HepG2 (cell line): ENCODE results near the gene UCP1. TPM values are rescaled to one million over a fixed set of nuclear protein-coding genes. Genes with fewer than 3 reads are reported as not detected.

ENCODE experiments used
- BRF2 ChIP-seq: sonication (generic); formaldehyde crosslinking; IDR thresholded peaks from 2 replicates; pipeline ENCODE4 v1.8.1; 2022; ENCODE audit warnings: mild to moderate bottlenecking, missing genetic modification reagents
- CBX5 ChIP-seq: sonication (generic); formaldehyde crosslinking; IDR thresholded peaks from 2 replicates; pipeline ENCODE4 v1.4.0; 2020; ENCODE audit warnings: missing genetic modification reagents, borderline replicate concordance
- IKZF4 ChIP-seq: sonication (generic); formaldehyde crosslinking; IDR thresholded peaks from 2 replicates; pipeline ENCODE4 v1.5.1; 2020; ENCODE audit warnings: borderline replicate concordance, mild to moderate bottlenecking, low read depth, missing genetic modification reagents; ENCODE audit errors: not compliant biosample characterization
- REST ChIP-seq, 2 experiments: IDR thresholded peaks; 2 replicates each; pipeline ENCODE4 v1.6.1; 2011 to 2012; ENCODE audit warnings: low read length in 2 of 2, borderline replicate concordance in 1 of 2, low read depth in 1 of 2, mild to moderate bottlenecking in 1 of 2, moderate library complexity in 1 of 2
- ZNF142 ChIP-seq: sonication (generic); formaldehyde crosslinking; IDR thresholded peaks from 2 replicates; pipeline ENCODE4 v1.4.0; 2020; ENCODE audit warnings: missing genetic modification reagents
- ZNF329 ChIP-seq: sonication (generic); formaldehyde crosslinking; IDR thresholded peaks from 2 replicates; pipeline ENCODE4 v1.9.0; 2021; ENCODE audit warnings: low read depth, mild to moderate bottlenecking, missing genetic modification reagents
- ZNF44 ChIP-seq: sonication (generic); formaldehyde crosslinking; IDR thresholded peaks from 2 replicates; pipeline ENCODE4 v1.5.1; 2020; ENCODE audit warnings: mild to moderate bottlenecking, missing genetic modification reagents
- ZNF552 ChIP-seq: sonication (generic); formaldehyde crosslinking; IDR thresholded peaks from 2 replicates; pipeline ENCODE4 v1.9.0; 2022; ENCODE audit warnings: missing genetic modification reagents, mild to moderate bottlenecking, borderline replicate concordance
- ZNF639 ChIP-seq: conservative IDR thresholded peaks from 2 replicates; pipeline ENCODE4 v1.6.1; 2018; ENCODE audit warnings: missing genetic modification reagents
- ZUFSP ChIP-seq: sonication (generic); formaldehyde crosslinking; IDR thresholded peaks from 2 replicates; pipeline ENCODE4 v1.9.0; 2021; ENCODE audit warnings: missing genetic modification reagents, mild to moderate bottlenecking, borderline replicate concordance
- polyA plus RNA-seq, 8 experiments: library from polyadenylated mRNA; depleted of rRNA in 3 of 8; stranded (reverse) in 7 of 8; unstranded in 1 of 8; fragments of >200 nt; fragmentation: Illumina TruSeq in 4 of 8; extraction: Trizol in 4 of 8; gene quantifications; 2 replicates each; pipeline versions ENCODE4 v1.2.1 to v1.2.3, GENCODE V29; 2011 to 2016; ENCODE audit warnings: low read depth in 4 of 8, missing spikeins in 1 of 8, mixed read lengths in 1 of 8; ENCODE audit not compliant: insufficient read depth in 1 of 8
- total RNA-seq, 5 experiments: library from RNA; depleted of rRNA; stranded (reverse); fragments of >200 nt; fragmentation: Illumina TruSeq; extraction: Trizol; gene quantifications; 2 replicates each; pipeline ENCODE4 v1.2.3, GENCODE V29; 2016; ENCODE audit warnings: low read depth in 1 of 5

The UCP1 gene
- total and polyA plus RNA-seq, 2 of the 13 experiments (the other 11 are each of a cell fraction or from before 2014, with no cell fraction given): 0.11 TPM

- TF ChIP-seq ZNF639 (no peak; the same call in none of the 2 replicates), ZNF44 (CRISPR knock-in tag) (peak; percentile 40; the same call in 1 of the 2 replicates), IKZF4 (peak; percentile 80), CBX5 (CRISPR knock-in tag) (no peak; the same call in 1 of the 2 replicates), ZNF552 (CRISPR knock-in tag) (no peak), ZNF329 (CRISPR knock-in tag) (no peak; the same call in 1 of the 2 replicates), REST (IDR thresholded peaks at IDR 0.05; ENCODE audit: borderline replicate concordance in 1 of 2, low read depth in 1 of 2, low read length in 2 of 2) (peak in 1 of 2 experiments; percentile 38; a peak in 1 of 4 replicates), ZUFSP (CRISPR knock-in tag) (no peak), ZNF142 (CRISPR knock-in tag) (peak; percentile 77; the same call in 1 of the 2 replicates), BRF2 (CRISPR knock-in tag) (peak; percentile 64; the same call in 1 of the 2 replicates)
Observed at GRCh38 chr4:140523857-140524742, 44.7 kb downstream of the UCP1 start, which contains the start of gene ELMOD2 (continued).
